HepG2 (cell line): ENCODE measurements around the gene BCAR3. TPM values are rescaled to one million over a fixed set of nuclear protein-coding genes. Genes with fewer than 3 reads are reported as not detected.

Experiments
- ATAC-seq: fragments of 200-7000 bp; cut with Tn5 transposase; 3 replicates; pipeline ENCODE4 v1.9.1; 2020; ENCODE audit warnings: mild to moderate bottlenecking, moderate library complexity
- BruUV-seq: library from RNA; stranded (reverse); fragments of 400-500 nt; replicated peaks from 2 replicates; lab custom pipeline; 2021; lab: Mats Ljungman, UMichigan
- CTCF ChIA-PET: fragments of 300-600 bp; formaldehyde crosslinking; extraction: SDS; loops from one replicate; lab custom pipeline; 2021; ENCODE audit warnings: low total read pairs, inconsistent platforms, low intra/inter-chr PET ratio; lab: Yijun Ruan, JAX
- POLR2A ChIA-PET: fragments of 350-600 bp; sonication (Branson Sonifier 250); formaldehyde crosslinking; loops from one replicate; lab custom pipeline; 2020; ENCODE audit warnings: antibody characterized with exemption, inconsistent platforms; lab: Yijun Ruan, JAX
- DNase-seq: peaks from one replicate; pipeline ENCODE4 v3.0.0-alpha.2; 2015; ENCODE audit warnings: low spot score
- FAIRE-seq: peaks from 3 replicates; lab custom pipeline; 2011; peaks lifted over from hg19 to GRCh38; lab: Jason Lieb, UNC
- H2AFZ ChIP-seq: one replicate; pipeline ENCODE4 v1.6.1; 2011; ENCODE audit warnings: low read length, inconsistent platforms
- H3K27ac ChIP-seq: fragments of 300-600 bp; 3 replicates; pipeline ENCODE4 v1.8.0; 2011; ENCODE audit warnings: mixed run types, mild to moderate bottlenecking, mixed read lengths, low read length, inconsistent platforms; ENCODE audit not compliant: insufficient read depth; ENCODE audit errors: extremely low read length
- H3K27me3 ChIP-seq, 2 experiments: fragments of 200-600 bp in 1 of 2; 2 replicates in 1 of 2; 3 replicates in 1 of 2; pipeline versions ENCODE4 v1.6.0 to v1.8.0; 2011; ENCODE audit warnings: low read length in 2 of 2, mild to moderate bottlenecking in 2 of 2, moderate library complexity in 2 of 2, inconsistent platforms in 1 of 2; ENCODE audit not compliant: insufficient read depth in 2 of 2, control insufficient read depth in 1 of 2
- H3K36me3 ChIP-seq, 2 experiments: fragments of 200-600 bp in 1 of 2; replicated peaks in 1 of 2; 2 replicates in 1 of 2; 3 replicates in 1 of 2; pipeline versions ENCODE4 v1.5.1 to v1.8.0; 2011; ENCODE audit warnings: low read length in 2 of 2, inconsistent platforms in 1 of 2; ENCODE audit not compliant: insufficient read depth in 2 of 2, control insufficient read depth in 1 of 2
- H3K4me1 ChIP-seq: 2 replicates; pipeline ENCODE4 v1.5.1; 2012; ENCODE audit warnings: low read length, inconsistent platforms; ENCODE audit not compliant: insufficient read depth
- H3K4me2 ChIP-seq: 2 replicates; pipeline ENCODE4 v1.6.0; 2011; ENCODE audit warnings: low read depth, low read length, inconsistent platforms
- H3K4me3 ChIP-seq, 3 experiments: fragments of 200-600 bp in 1 of 3; sonication (generic), shearing (Covaris generic) in 1 of 3; replicated peaks in 1 of 3; 2 replicates each; pipeline ENCODE4 v1.5.1; 2011 to 2016; ENCODE audit warnings: low read length in 3 of 3, inconsistent platforms in 2 of 3, low read depth in 2 of 3, mild to moderate bottlenecking in 2 of 3, control low read depth in 1 of 3, mixed read lengths in 1 of 3; ENCODE audit not compliant: insufficient read depth in 1 of 3
- H3K79me2 ChIP-seq: one replicate; pipeline ENCODE4 v1.6.1; 2011; ENCODE audit warnings: low read length, inconsistent platforms; ENCODE audit not compliant: insufficient read depth
- H3K9ac ChIP-seq: 2 replicates; pipeline ENCODE4 v1.6.0; 2011; ENCODE audit warnings: mild to moderate bottlenecking, low read depth, low read length, inconsistent platforms; ENCODE audit not compliant: insufficient read depth
- H3K9me3 ChIP-seq: 2 replicates; pipeline ENCODE4 v1.5.1; 2012; ENCODE audit warnings: mild to moderate bottlenecking, low read length
- H4K20me1 ChIP-seq: 2 replicates; pipeline ENCODE4 v1.6.0; 2011; ENCODE audit warnings: inconsistent platforms, mild to moderate bottlenecking, low read length, moderate library complexity; ENCODE audit not compliant: insufficient read depth
- ARHGAP35 ChIP-seq: sonication (generic); formaldehyde crosslinking; IDR thresholded peaks from 2 replicates; pipeline ENCODE4 v1.9.0; 2022; ENCODE audit warnings: mild to moderate bottlenecking, inconsistent platforms, moderate library complexity, missing genetic modification reagents, borderline replicate concordance
- HCFC1 ChIP-seq: fragments of 150-350 bp; IDR thresholded peaks from 2 replicates; pipeline ENCODE4 v1.6.1; 2014; ENCODE audit warnings: low read depth, low read length
- ZBTB21 ChIP-seq: sonication (generic); formaldehyde crosslinking; IDR thresholded peaks from 2 replicates; pipeline ENCODE4 v1.4.0; 2020; ENCODE audit warnings: missing genetic modification reagents
- ZBTB25 ChIP-seq: IDR thresholded peaks from 2 replicates; pipeline ENCODE4 v1.6.1; 2018; ENCODE audit warnings: missing genetic modification reagents
- ZFP36L2 ChIP-seq: sonication (generic); formaldehyde crosslinking; IDR thresholded peaks from 2 replicates; pipeline ENCODE4 v1.4.0; 2020; ENCODE audit warnings: missing genetic modification reagents
- ZMAT3 ChIP-seq: sonication (generic); formaldehyde crosslinking; conservative IDR thresholded peaks from 2 replicates; pipeline ENCODE4 v1.7.0; 2021; ENCODE audit warnings: missing genetic modification reagents
- ZNF670 ChIP-seq: sonication (generic); formaldehyde crosslinking; IDR thresholded peaks from 2 replicates; pipeline ENCODE4 v1.8.0; 2022; ENCODE audit warnings: mild to moderate bottlenecking, missing genetic modification reagents, borderline replicate concordance
- ZNF710 ChIP-seq: sonication (generic); formaldehyde crosslinking; IDR thresholded peaks from 2 replicates; pipeline ENCODE4 v1.5.0; 2020; ENCODE audit warnings: mild to moderate bottlenecking, missing genetic modification reagents, borderline replicate concordance
- WGBS: methylation state at CpG from one replicate; pipeline ENCODE4 v1.1.6; 2017; ENCODE audit warnings: low lambda C conversion rate; 5-methylcytosine and 5-hydroxymethylcytosine counted together
- in situ Hi-C: cut with HindIII; loops from 2 replicates; pipeline ENCODE4 v1.10.0; 2017; ENCODE audit warnings: low pct_unique_long_range_greater_than_20kb; ENCODE audit not compliant: extremely low pct_ligation_motif_present
- intact Hi-C: fragments of 100-400 bp; cut with micrococcal nuclease; formaldehyde crosslinking; loops from one replicate; pipeline ENCODE4 v1.10.0; 2022; ENCODE audit not compliant: unreplicated experiment
- polyA plus RNA-seq, 8 experiments: library from polyadenylated mRNA; depleted of rRNA in 3 of 8; stranded (reverse) in 7 of 8; unstranded in 1 of 8; fragments of >200 nt; fragmentation: Illumina TruSeq in 4 of 8; extraction: Trizol in 4 of 8; gene quantifications; 2 replicates each; pipeline versions ENCODE4 v1.2.1 to v1.2.3, GENCODE V29; 2011 to 2016; ENCODE audit warnings: low read depth in 4 of 8, missing spikeins in 1 of 8, mixed read lengths in 1 of 8; ENCODE audit not compliant: insufficient read depth in 1 of 8
- total RNA-seq, 5 experiments: library from RNA; depleted of rRNA; stranded (reverse); fragments of >200 nt; fragmentation: Illumina TruSeq; extraction: Trizol; gene quantifications; 2 replicates each; pipeline ENCODE4 v1.2.3, GENCODE V29; 2016; ENCODE audit warnings: low read depth in 1 of 5

The BCAR3 gene
- total and polyA plus RNA-seq, 2 of the 13 experiments (the other 11 are each of a cell fraction or from before 2014, with no cell fraction given): 3.6 to 4.8 TPM

- 85% methylated on average over 2 of the region's 2 CpGs for WGBS
- BruUV-seq: no TSS peak
- H3K79me2 ChIP-seq: peaks cover 57% of the 10 kb centered on the region
- H3K9me3 ChIP-seq: no peaks in the 10 kb centered on the region
- CTCF ChIA-PET: no interaction called here
- peaks cover 19% of the 10 kb centered on the region for H4K20me1 ChIP-seq
- peak overlapping the region; percentile 96 for H3K9ac ChIP-seq
- no peak for DNase-seq
- no peaks in the 10 kb centered on the region; a peak in 1 of 5 replicates for H3K27me3 ChIP-seq
- no peak for ATAC-seq
- peak overlapping the region; percentile 96 for H3K4me2 ChIP-seq
- H3K4me3 ChIP-seq: peak overlapping the region in 2 of 3 experiments; percentile 81 to 88; a peak in 3 of 6 replicates
- H3K36me3 ChIP-seq: peaks cover 14 to 69% of the 10 kb centered on the region in 2 experiments
- H3K27ac ChIP-seq: no peak overlapping the region
- TF ChIP-seq ZNF670 (CRISPR knock-in tag) (0 out of 2 replicates have a peak, but pooled peaks have one; percentile 24), ZBTB21 (no peak)
- FAIRE-seq: no peak
- intact Hi-C loops (no loop called here), in situ Hi-C loops (no loop called here)
- H2AFZ ChIP-seq: no peak overlapping the region
- POLR2A ChIA-PET: interaction anchor here (4.9 kb wide), 1 partner anchor 21 kb away, joined by 214 read pairs; no protein-coding TSS in a partner anchor
- peaks cover 78% of the 10 kb centered on the region for H3K4me1 ChIP-seq
Observed at GRCh38 chr1:93595266-93595665, 86.4 kb downstream of the BCAR3 start.

- DNase-seq: no peak
- no peaks in the 10 kb centered on the region; a peak in 1 of 5 replicates for H3K27me3 ChIP-seq
- ChIA-PET POLR2A (interaction anchor here (0.8 to 4.9 kb wide), 2 partner anchors 13 to 22 kb away, joined by 3 to 214 read pairs; no protein-coding TSS in a partner anchor), CTCF (no interaction called here)
- no peak for ATAC-seq
- H2AFZ ChIP-seq: no peak overlapping the region
- WGBS: 80% methylated on average over 1 of the region's 1 CpG
- H3K79me2 ChIP-seq: peaks cover 56% of the 10 kb centered on the region
- no peaks in the 10 kb centered on the region for H3K9me3 ChIP-seq
- no peak for FAIRE-seq
- in situ Hi-C loops: no loop called here
- TF ChIP-seq ZBTB25: no peak
- TF ChIP-seq HCFC1: no peak
- TF ChIP-seq ZMAT3 (CRISPR knock-in tag): 0 out of 2 replicates have a peak, but pooled peaks have one; percentile 17
- no peak for TF ChIP-seq ARHGAP35 (CRISPR knock-in tag)
- TF ChIP-seq ZNF710 (CRISPR knock-in tag): 0 out of 2 replicates have a peak, but pooled peaks have one; percentile 7
- no peak for TF ChIP-seq ZFP36L2 (CRISPR knock-in tag)
- H3K4me3 ChIP-seq: peak overlapping the region; percentile 81 to 88 (median 86)
- H4K20me1 ChIP-seq: peaks cover 17% of the 10 kb centered on the region
- peak overlapping the region; percentile 96 for H3K9ac ChIP-seq
- peak overlapping the region; percentile 96 for H3K4me2 ChIP-seq
- peaks cover 14 to 69% of the 10 kb centered on the region in 2 experiments for H3K36me3 ChIP-seq
- H3K4me1 ChIP-seq: peaks cover 77% of the 10 kb centered on the region
- H3K27ac ChIP-seq: peak overlapping the region; percentile 94
- BruUV-seq: no TSS peak
- intact Hi-C loops: loop anchor here (5.0 kb wide), 1 partner anchor 147 kb away; the partner anchor contains the start of gene FNBP1L
Observed at GRCh38 chr1:93594603-93594880, 87.1 kb downstream of the BCAR3 start.
